ENCODE measurements around the gene EDEM3.

DNA sequence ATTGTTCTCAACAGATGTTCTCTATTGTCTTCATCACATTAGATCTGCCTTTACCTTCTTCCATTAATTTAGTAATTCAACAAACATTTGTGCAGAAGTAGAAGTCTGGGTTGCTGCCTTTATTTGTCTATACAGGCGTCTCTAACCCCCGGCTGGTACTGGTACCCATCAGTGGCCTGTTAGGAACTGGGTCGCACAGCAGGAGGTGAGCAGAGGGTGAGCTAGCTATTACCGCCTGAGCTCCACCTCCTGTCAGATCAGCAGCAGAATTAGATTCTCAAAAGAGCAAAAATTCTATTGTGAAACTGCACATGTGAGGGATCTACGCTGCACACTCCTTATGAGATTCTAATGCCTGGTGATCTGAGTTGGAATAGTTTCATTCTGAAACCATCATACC, 12.9 kb upstream of the EDEM3 start:
- TF ChIP-seq CREB1 (CRISPR knock-in tag; IDR thresholded peaks at IDR 0.05) (no peak), ZNF512 (CRISPR knock-in tag; IDR thresholded peaks at IDR 0.05; ENCODE audit: borderline replicate concordance) (no peak), CTCF (IDR thresholded peaks at IDR 0.05) (no peak), ATF2 (CRISPR knock-in tag; IDR thresholded peaks at IDR 0.05; ENCODE audit: borderline replicate concordance, low read depth) (no peak)
- TF ChIP-seq, protein P1, sequence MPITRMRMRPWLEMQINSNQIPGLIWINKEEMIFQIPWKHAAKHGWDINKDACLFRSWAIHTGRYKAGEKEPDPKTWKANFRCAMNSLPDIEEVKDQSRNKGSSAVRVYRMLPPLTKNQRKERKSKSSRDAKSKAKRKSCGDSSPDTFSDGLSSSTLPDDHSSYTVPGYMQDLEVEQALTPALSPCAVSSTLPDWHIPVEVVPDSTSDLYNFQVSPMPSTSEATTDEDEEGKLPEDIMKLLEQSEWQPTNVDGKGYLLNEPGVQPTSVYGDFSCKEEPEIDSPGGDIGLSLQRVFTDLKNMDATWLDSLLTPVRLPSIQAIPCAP (CRISPR knock-in tag; IDR thresholded peaks at IDR 0.05): no peak
